ENCODE results near the gene DYRK1B. TPM values are rescaled to one million over a fixed set of nuclear protein-coding genes. Genes with fewer than 3 reads are reported as not detected.
A peak's percentile ranks its signal among the peaks of the same experiment; 100 is the strongest.

Gene DYRK1B
- total and polyA plus RNA-seq, 2 donors (not counting 1 experiment from before 2014, with no cell fraction given) = 26.1 to 36.6 TPM

DNA sequence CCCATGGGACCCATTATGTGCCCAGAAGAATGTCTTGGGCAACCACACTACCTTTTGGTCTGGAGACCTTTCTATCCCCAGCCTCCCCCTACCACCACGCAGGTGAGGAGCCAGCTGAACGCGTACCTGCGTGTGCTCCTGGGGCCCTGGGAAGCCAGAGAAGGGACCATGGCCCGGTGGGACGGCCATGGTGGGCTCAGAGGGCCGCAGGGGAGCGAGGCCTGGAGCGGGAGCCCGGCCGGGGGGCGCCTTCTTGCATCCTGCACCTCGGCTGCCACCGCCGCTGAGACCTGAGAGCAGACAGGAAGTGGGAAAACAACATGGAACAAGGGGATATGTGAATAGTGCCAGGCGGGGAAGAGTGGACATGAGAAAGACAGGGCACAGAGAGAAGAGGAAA, 2.3 kb downstream of the DYRK1B start:
- ATAC-seq (ENCODE audit: low read depth) (no peak), DNase-seq (no peak)
- Mint-ChIP-seq H3K4me3 (peak overlapping the region; percentile 87), H3K4me1 (peaks cover 37% of the 10 kb centered on the region), H3K9me3 (ENCODE audit: insufficient read depth) (no peaks in the 10 kb centered on the region), H3K27me3 (no peaks in the 10 kb centered on the region), H3K27ac (peak overlapping the region; percentile 89)
- Histone ChIP-seq H3K27ac (ENCODE audit: low read length in 2 of 2) (no peak overlapping the region), H2AFZ (ENCODE audit: insufficient read depth, low read depth, low read length, poor library complexity, severe bottlenecking) (no peak overlapping the region), H3K27me3 (replicated peaks in 1 of 4; ENCODE audit: control extremely low read depth in 1 of 4, control insufficient read depth in 3 of 4, insufficient read depth in 4 of 4, low read length in 3 of 4) (no peaks in the 10 kb centered on the region), H3K4me1 (ENCODE audit: control insufficient read depth in 2 of 2, insufficient read depth in 2 of 2, low read length in 2 of 2) (peaks cover 16 to 37% of the 10 kb centered on the region in 2 donors), H4K20me1 (ENCODE audit: control insufficient read depth, insufficient read depth, low read length, poor library complexity, severe bottlenecking) (peaks cover 32% of the 10 kb centered on the region), H3K79me2 (ENCODE audit: control insufficient read depth, insufficient read depth, low read length) (peaks cover 36% of the 10 kb centered on the region), H3K4me2 (replicated peaks; ENCODE audit: low read depth, low read length, poor library complexity, severe bottlenecking) (no peak overlapping the region), H3K9me3 (ENCODE audit: control extremely low read depth in 1 of 3, control insufficient read depth in 2 of 3, insufficient read depth in 1 of 3, low read length in 2 of 3) (no peaks in the 10 kb centered on the region), H3K36me3 (replicated peaks in 1 of 2; ENCODE audit: control extremely low read depth in 1 of 2, control insufficient read depth in 1 of 2, extremely low read depth in 1 of 2, insufficient read depth in 2 of 2, low read length in 1 of 2) (peaks cover 0 to 71% of the 10 kb centered on the region in 2 experiments), H3K4me3 (ENCODE audit: control extremely low read depth in 1 of 5, extremely low read depth in 1 of 5, insufficient read depth in 1 of 5, low read depth in 2 of 5, low read length in 4 of 5) (no peak overlapping the region), H3K9ac (ENCODE audit: low read length) (no peak overlapping the region)
- 98% methylated on average over 16 of the region's 16 CpGs for WGBS (ENCODE audit: insufficient coverage)
- CTCF ChIA-PET = no interaction called here
- POLR2A ChIA-PET = no interaction called here
- TF ChIP-seq, protein P1, sequence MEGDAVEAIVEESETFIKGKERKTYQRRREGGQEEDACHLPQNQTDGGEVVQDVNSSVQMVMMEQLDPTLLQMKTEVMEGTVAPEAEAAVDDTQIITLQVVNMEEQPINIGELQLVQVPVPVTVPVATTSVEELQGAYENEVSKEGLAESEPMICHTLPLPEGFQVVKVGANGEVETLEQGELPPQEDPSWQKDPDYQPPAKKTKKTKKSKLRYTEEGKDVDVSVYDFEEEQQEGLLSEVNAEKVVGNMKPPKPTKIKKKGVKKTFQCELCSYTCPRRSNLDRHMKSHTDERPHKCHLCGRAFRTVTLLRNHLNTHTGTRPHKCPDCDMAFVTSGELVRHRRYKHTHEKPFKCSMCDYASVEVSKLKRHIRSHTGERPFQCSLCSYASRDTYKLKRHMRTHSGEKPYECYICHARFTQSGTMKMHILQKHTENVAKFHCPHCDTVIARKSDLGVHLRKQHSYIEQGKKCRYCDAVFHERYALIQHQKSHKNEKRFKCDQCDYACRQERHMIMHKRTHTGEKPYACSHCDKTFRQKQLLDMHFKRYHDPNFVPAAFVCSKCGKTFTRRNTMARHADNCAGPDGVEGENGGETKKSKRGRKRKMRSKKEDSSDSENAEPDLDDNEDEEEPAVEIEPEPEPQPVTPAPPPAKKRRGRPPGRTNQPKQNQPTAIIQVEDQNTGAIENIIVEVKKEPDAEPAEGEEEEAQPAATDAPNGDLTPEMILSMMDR (IDR thresholded peaks at IDR 0.05) = no peak
- no peak for TF ChIP-seq EZH2 (IDR thresholded peaks at IDR 0.05; ENCODE audit: borderline replicate concordance, insufficient read depth, low read depth, low read length, poor library complexity, severe bottlenecking)
- intact Hi-C loops (cut with micrococcal nuclease) = loop anchor here (2.0 to 10.0 kb wide), 3 partner anchors 139 to 746 kb away; partner anchors contain the start of genes PSMC4, SHKBP1 and SUPT5H

DNA sequence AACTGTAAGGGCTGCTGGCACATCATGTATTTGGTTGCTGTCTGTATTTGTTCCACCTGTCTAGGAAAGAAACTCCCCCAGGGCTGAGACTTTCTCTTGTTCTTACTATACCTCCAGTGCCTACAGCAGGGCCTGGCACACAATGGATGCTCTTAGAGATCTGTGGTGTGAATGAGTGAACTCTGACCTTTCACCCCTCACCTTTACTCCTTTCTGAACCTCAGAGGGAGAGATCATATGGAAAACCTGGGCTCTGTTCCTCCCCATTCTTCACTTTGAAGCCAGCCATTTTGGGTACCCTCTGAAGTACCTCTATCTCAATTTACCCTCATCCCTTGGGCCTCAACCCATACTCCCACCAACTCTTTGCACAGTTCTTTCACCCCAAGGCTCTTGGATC, 3.1 kb downstream of the DYRK1B start:
- CTCF ChIA-PET = interaction anchor here (3.8 kb wide), 1 partner anchor 13 kb away, joined by 23 read pairs; no protein-coding TSS in a partner anchor

More for the DNA sequence above, 3.1 kb downstream of the DYRK1B start:
- H3K27ac ChIP-seq (ENCODE audit: low read length in 2 of 2) = no peak overlapping the region
- DNase-seq (no peak), ATAC-seq (ENCODE audit: low read depth) (no peak)
- peaks cover 32% of the 10 kb centered on the region for H4K20me1 ChIP-seq (ENCODE audit: control insufficient read depth, insufficient read depth, low read length, poor library complexity, severe bottlenecking)
- no peak overlapping the region for H3K4me3 ChIP-seq (ENCODE audit: control extremely low read depth in 1 of 5, extremely low read depth in 1 of 5, insufficient read depth in 1 of 5, low read depth in 2 of 5, low read length in 4 of 5)
- Mint-ChIP-seq H3K4me1 (peaks cover 37% of the 10 kb centered on the region), H3K4me3 (no peak overlapping the region), H3K27me3 (no peaks in the 10 kb centered on the region), H3K9me3 (ENCODE audit: insufficient read depth) (no peaks in the 10 kb centered on the region), H3K27ac (peak overlapping the region; percentile 47)
- H3K9ac ChIP-seq (ENCODE audit: low read length) = no peak overlapping the region
- no peak for TF ChIP-seq EZH2 (IDR thresholded peaks at IDR 0.05; ENCODE audit: borderline replicate concordance, insufficient read depth, low read depth, low read length, poor library complexity, severe bottlenecking)
- TF ChIP-seq, protein P1 (IDR thresholded peaks at IDR 0.05) = no peak
- POLR2A ChIA-PET = no interaction called here
- no peak overlapping the region for H3K4me2 ChIP-seq (replicated peaks; ENCODE audit: low read depth, low read length, poor library complexity, severe bottlenecking)
- peaks cover 0 to 66% of the 10 kb centered on the region in 2 experiments for H3K36me3 ChIP-seq (replicated peaks in 1 of 2; ENCODE audit: control extremely low read depth in 1 of 2, control insufficient read depth in 1 of 2, extremely low read depth in 1 of 2, insufficient read depth in 2 of 2, low read length in 1 of 2)
- peaks cover 16 to 37% of the 10 kb centered on the region in 2 donors for H3K4me1 ChIP-seq (ENCODE audit: control insufficient read depth in 2 of 2, insufficient read depth in 2 of 2, low read length in 2 of 2)
- peaks cover 36% of the 10 kb centered on the region for H3K79me2 ChIP-seq (ENCODE audit: control insufficient read depth, insufficient read depth, low read length)
- H3K27me3 ChIP-seq (replicated peaks in 1 of 4; ENCODE audit: control extremely low read depth in 1 of 4, control insufficient read depth in 3 of 4, insufficient read depth in 4 of 4, low read length in 3 of 4) = no peaks in the 10 kb centered on the region
- H3K9me3 ChIP-seq (ENCODE audit: control extremely low read depth in 1 of 3, control insufficient read depth in 2 of 3, insufficient read depth in 1 of 3, low read length in 2 of 3) = no peaks in the 10 kb centered on the region
- H2AFZ ChIP-seq (ENCODE audit: insufficient read depth, low read depth, low read length, poor library complexity, severe bottlenecking) = no peak overlapping the region
- intact Hi-C loops (cut with micrococcal nuclease) = loop anchor here (5.0 to 10.0 kb wide), 2 partner anchors 386 to 746 kb away; partner anchors contain the start of genes SHKBP1 and SUPT5H
